DMS114 treated with DMSO at 0.1 percent for 48 hours (cell line): ENCODE data around the gene TEX14.
"Not testable (repeated sequence)": the region's sequence is repeated elsewhere in the genome, so short reads cannot be mapped to it uniquely, and the experiment has no call there.

Experiments
- DNase-seq: peaks from one replicate; lab custom pipeline; 2025; ENCODE audit not compliant: unreplicated experiment; lab: John Stamatoyannopoulos, UW

TEX14 gene

GRCh38 chr17:58692239-58693055, 602 bp upstream of the TEX14 start, which contains the start of gene RAD51C:
Gene RAD51C (plus strand): TSS chr17:58692602. CDS start chr17:58692644, 42 bp downstream.
- peak; percentile 93 for DNase-seq

DNA sequence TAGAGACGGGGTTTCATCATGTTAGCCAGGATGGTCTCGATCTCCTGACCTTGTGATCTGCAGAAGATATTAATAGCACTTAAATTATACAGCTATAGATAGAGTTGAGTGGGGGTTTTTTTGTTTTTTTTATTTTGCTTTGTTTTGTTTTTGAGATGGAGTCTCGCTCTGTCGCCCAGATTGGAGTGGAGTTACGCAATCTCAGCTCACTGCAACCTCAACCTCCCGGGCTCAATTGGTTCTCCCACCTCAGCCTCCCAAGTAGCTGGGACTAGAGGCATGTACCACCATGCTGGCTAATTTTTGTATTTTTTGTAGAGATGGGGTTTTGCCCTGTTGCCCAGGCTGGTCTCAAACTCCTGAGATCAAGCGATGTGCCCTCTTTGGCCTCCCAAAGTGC, 1.8 kb downstream of the TEX14 start:
- not testable (repeated sequence) for DNase-seq

DNA sequence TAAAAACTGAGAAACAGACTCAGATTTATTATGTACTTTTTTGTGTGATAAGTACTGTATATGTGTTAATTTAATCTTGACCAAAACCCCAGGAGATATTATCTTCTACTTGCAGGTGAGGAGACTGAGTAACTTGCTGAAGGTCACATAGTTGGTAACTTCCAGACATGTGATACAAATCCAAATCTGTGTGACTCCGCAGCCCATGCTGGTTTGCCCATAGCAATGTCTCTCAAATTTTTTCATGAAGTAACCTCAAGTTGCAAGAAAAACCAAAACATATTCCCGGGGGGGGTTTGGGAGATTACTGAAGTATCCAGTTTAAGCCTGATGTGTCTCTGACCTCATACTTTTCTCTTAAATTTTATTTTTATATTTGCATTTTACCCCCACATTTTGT, 3.3 kb downstream of the TEX14 start:
- no peak for DNase-seq

DNA sequence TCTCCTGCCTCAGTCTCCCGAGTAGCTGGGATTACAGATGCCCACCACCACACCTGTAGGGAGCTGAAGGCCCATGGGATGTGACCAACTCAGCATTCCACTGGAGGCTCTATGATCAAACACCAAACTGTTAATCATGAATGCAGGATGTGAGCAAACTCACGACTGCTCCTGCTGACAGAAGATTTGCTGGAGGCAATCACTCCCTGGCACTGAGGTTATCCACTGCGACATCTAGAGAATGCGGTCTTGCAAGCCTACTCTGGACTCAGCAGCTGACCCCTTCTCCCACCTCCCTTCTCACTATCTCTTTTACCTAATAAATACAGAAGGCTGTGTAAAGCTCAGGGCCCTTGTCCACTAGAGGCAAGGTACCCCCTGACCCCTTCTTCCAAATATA, 4.9 kb downstream of the TEX14 start:
- DNase-seq, result no peak

DNA sequence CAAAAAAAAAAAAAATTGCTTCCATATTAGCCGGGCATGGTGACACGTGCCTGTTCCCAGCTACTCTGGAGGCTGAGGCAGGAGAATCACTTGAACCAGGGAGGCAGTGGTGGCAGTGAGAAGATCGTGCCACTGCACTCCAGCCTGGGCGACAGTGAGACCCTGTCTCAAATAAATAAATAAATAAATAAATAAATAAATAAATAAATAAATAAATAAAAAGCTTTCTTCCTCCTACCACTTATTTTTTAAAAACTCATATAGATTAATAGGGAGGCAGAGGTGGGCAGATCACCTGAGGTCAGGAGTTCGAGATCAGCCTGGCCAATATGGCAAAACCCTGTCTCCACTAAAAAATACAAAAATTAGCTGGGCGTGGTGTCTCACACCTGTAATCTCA, 7.4 kb downstream of the TEX14 start:
- not testable (repeated sequence) for DNase-seq

- DNase-seq, result no peak
Observed at GRCh38 chr17:58684003-58684402, 7.8 kb downstream of the TEX14 start.

DNA sequence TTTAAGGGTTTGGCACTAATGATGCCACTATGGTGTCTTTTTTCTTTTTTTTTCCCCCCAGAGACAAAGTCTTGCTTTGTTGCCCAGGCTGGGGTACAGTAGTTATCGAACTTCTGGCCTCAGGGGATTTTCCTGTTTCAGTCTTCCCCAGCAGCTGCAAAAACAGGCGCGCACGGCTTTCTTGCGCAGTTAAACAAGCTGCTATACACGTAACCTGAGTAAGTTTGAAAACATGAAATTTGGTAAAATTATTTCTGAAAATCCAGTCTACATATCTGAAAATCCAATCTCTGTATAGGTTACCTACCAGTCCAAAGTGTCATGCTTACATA, 11.8 kb downstream of the TEX14 start:
- DNase-seq, result no peak

DNA sequence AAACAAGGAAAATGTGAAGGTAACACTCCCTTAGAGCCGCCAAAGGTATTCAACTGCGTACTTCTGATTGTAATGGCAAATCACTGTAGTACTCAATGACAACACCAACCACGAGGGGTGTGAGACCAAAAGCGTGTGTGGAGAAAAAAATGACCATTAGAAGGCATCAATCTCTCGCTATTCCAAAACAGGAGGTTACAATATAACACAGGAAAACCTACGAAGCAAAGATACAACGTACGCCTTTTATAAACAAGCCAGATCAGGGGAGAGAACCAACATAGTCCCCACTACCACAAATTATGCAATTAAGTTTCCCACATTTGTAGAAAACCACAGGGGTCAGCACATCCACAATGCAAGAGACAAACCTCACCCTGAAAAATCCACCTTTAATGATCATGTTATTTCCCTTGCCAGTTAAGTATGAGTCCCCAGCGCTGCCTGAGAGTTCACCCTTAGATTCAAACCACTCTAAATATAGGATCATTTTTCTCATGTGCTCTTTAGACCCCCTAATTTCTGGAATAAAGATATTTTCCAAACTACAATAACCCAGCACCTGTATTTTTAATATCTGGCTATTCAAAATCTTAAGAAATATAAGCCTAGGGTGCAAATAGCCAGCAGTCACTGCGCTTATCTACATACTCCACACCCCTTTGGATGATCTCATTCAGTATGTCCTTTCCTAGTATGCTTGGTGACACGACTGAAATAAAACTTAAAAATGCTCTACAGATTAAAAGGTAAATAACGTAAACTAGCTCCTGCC, 12.4 kb downstream of the TEX14 start:
- DNase-seq, result peak; percentile 38

DNA sequence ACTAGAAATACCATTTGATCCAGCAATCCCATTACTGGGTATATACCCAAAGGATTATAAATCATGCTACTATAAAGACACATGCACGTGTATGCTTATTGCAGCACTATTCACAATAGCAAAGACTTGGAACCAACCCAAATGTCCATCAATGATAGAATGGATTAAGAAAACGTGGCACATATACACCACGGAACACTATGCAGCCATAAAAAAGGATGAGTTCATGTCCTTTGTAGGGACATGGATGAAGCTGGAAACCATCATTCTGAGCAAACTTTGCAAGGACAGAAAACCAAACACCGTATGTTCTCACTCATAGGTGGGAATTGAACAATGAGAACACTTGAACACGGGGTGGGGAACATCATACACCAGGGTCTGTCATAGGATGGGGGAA, 13.6 kb downstream of the TEX14 start:
- not testable (repeated sequence) for DNase-seq

- DNase-seq, result no peak
Observed at GRCh38 chr17:58677194-58677880, 14.5 kb downstream of the TEX14 start.

- DNase-seq, result no peak
Observed at GRCh38 chr17:58671969-58672368, 19.9 kb downstream of the TEX14 start.

GRCh38 chr17:58669853-58670252, 22.0 kb downstream of the TEX14 start:
- DNase-seq, result no peak

DNA sequence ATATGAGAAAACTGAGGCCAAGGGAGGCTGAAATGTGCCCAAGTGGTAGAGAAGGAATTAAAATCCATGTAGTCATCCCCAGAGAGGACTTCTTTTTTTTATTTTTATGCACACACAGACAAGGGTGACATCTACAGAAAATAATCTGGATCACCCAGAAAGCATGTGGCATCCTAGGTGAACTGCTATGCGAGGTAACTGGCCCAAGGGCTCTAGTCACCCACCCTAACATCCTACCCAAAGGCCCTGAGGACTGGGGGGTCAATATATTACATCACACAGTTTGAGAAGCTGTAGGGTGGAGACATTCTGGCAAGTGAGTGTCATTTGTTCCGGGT, 23.3 kb downstream of the TEX14 start:
- no peak for DNase-seq

DNA sequence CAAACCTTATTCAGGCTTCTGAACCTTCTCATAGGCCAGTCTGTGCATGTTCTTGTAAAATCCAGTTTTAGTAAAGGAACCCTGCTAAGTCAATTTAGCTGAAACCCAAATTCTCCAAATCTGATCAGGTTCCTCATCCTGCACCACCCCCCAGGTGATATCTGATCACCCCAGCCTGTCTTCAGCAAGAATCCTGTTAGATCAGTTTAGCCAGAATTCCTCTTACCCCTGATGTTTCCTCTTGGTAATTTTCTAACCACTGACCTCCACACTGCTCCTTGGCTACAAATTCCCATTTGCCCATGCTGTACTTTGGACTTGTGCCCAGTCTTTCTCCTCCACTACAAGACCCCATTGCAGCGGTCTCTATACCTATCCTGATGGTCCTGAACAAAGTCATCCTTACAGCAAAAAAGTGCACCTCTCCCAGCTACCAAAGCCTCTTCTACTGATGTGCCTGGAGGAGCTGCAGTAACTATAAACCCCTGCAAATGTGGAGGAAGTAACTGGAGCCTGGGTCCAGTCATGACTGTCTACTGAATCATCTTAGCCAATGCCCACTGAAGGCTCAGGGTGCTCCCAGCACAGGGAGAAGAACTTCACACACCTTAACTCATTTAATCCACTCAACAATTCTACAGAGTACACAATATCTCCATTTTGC, 23.8 kb downstream of the TEX14 start:
- no peak for DNase-seq

GRCh38 chr17:58666858-58667267, 25.0 kb downstream of the TEX14 start:
- DNase-seq, result peak; percentile 91

- no peak for DNase-seq
Observed at GRCh38 chr17:58665946-58666857, 25.6 kb downstream of the TEX14 start.

GRCh38 chr17:58664302-58664701, 27.5 kb downstream of the TEX14 start:
- no peak for DNase-seq

DNA sequence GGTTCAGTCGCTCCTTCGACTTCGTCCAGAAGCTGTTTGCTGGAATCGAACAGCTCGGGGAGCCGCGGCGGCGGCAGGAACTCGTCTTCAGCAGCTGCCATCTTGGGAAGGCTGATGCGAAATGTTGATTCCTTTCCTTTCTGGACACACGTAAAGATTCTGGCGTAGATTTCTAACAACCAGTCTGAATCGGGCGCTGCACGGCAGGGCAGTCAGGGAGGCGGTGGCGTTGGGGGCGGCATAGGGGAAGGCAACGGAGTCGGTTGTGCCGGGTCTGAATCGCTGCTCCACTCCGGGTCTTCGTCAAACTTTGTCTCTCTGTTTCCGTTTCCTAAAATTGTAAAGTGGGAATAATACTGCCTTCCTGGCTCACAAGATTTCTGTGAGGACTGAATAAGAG, 30.3 kb downstream of the TEX14 start:
- DNase-seq, result no peak

GRCh38 chr17:58660621-58661020, 31.2 kb downstream of the TEX14 start:
- no peak for DNase-seq

GRCh38 chr17:58659714-58660084, 32.1 kb downstream of the TEX14 start:
- not testable (repeated sequence) for DNase-seq
